H1 (cell line): ENCODE results near the gene SEC24B. TPM values are rescaled to one million over a fixed set of nuclear protein-coding genes. Genes with fewer than 3 reads are reported as not detected.

Experiments
- CTCF ChIA-PET: fragments of 300-600 bp; sonication (Branson Sonifier 250); formaldehyde crosslinking; loops from one replicate; lab custom pipeline; 2021; ENCODE audit not compliant: partially characterized antibody; lab: Charles Lee
- POLR2A ChIA-PET: fragments of 300-600 bp; sonication (Branson Sonifier 250); formaldehyde crosslinking; loops from one replicate; lab custom pipeline; 2021; ENCODE audit warnings: inconsistent platforms; ENCODE audit not compliant: partially characterized antibody; lab: Charles Lee
- DNase-seq, 2 experiments: peaks; one replicate each; pipeline versions ENCODE4 v3.0.0 to v3.0.0-alpha.2; 2010 to 2022; ENCODE audit warnings: low spot score in 2 of 2, low read depth in 1 of 2, mixed read lengths in 1 of 2
- FAIRE-seq: peaks from 2 replicates; lab custom pipeline; 2011; peaks lifted over from hg19 to GRCh38; lab: Jason Lieb, UNC
- H2AFZ ChIP-seq: 2 replicates; pipeline ENCODE4 v1.8.1; 2012; ENCODE audit warnings: low read length, inconsistent platforms
- H2AK5ac ChIP-seq: 2 replicates; pipeline ENCODE4 v1.6.1; 2013; ENCODE audit warnings: low read depth, low read length
- H2BK120ac ChIP-seq: replicated peaks from 2 replicates; pipeline ENCODE3; 2013; ENCODE audit warnings: low read depth, low read length, inconsistent platforms
- H2BK12ac ChIP-seq: 2 replicates; pipeline ENCODE4 v1.6.1; 2013; ENCODE audit warnings: low read depth, low read length
- H2BK15ac ChIP-seq: 2 replicates; pipeline ENCODE4 v1.6.1; 2013; ENCODE audit warnings: low read length
- H2BK20ac ChIP-seq: 2 replicates; pipeline ENCODE4 v1.6.1; 2013; ENCODE audit warnings: low read length
- H2BK5ac ChIP-seq: 2 replicates; pipeline ENCODE4 v1.6.1; 2013; ENCODE audit warnings: low read depth, low read length
- H3K14ac ChIP-seq: 2 replicates; pipeline ENCODE4 v1.6.1; 2013; ENCODE audit warnings: inconsistent platforms; ENCODE audit not compliant: insufficient read length
- H3K18ac ChIP-seq: 2 replicates; pipeline ENCODE4 v1.6.1; 2013; ENCODE audit warnings: low read length; ENCODE audit errors: extremely low read depth
- H3K23ac ChIP-seq: 2 replicates; pipeline ENCODE4 v1.6.1; 2013; ENCODE audit warnings: inconsistent platforms; ENCODE audit not compliant: insufficient read length
- H3K23me2 ChIP-seq: 2 replicates; pipeline ENCODE4 v1.6.1; 2013; ENCODE audit warnings: low read depth, low read length
- H3K27ac ChIP-seq: 2 replicates; pipeline ENCODE4 v1.6.1; 2011; ENCODE audit warnings: low read depth, low read length, inconsistent platforms
- H3K27me3 ChIP-seq, 4 experiments: replicated peaks in 1 of 4; 1 replicate in 1 of 4; 2 replicates in 3 of 4; pipeline versions ENCODE4 v1.6.1 to v1.8.1; 2011 to 2013; ENCODE audit warnings: low read length in 3 of 4, mild to moderate bottlenecking in 3 of 4, inconsistent platforms in 2 of 4, mixed read lengths in 2 of 4, moderate library complexity in 1 of 4; ENCODE audit not compliant: control insufficient read depth in 3 of 4, insufficient read depth in 3 of 4; ENCODE audit errors: extremely low read depth in 1 of 4
- H3K36me3 ChIP-seq, 4 experiments: 2 replicates each; pipeline versions ENCODE4 v1.6.1 to v1.8.1; 2011 to 2013; ENCODE audit warnings: mild to moderate bottlenecking in 4 of 4, low read length in 3 of 4, moderate library complexity in 2 of 4, control low read depth in 1 of 4, inconsistent platforms in 1 of 4; ENCODE audit not compliant: insufficient read depth in 4 of 4, control insufficient read depth in 2 of 4
- H3K4ac ChIP-seq: replicated peaks from 2 replicates; pipeline ENCODE3; 2013; ENCODE audit warnings: low read length, low read depth, mixed read lengths, inconsistent platforms; ENCODE audit not compliant: insufficient read length
- H3K4me1 ChIP-seq, 4 experiments: replicated peaks in 1 of 4; 1 replicate in 1 of 4; 2 replicates in 3 of 4; pipeline versions ENCODE4 v1.6.1 to v1.8.1; 2011 to 2013; ENCODE audit warnings: low read length in 3 of 4, inconsistent platforms in 2 of 4, mixed read lengths in 1 of 4; ENCODE audit not compliant: insufficient read depth in 4 of 4, control insufficient read depth in 3 of 4
- H3K4me2 ChIP-seq, 2 experiments: 2 replicates each; pipeline versions ENCODE4 v1.6.1 to v1.8.1; 2011 to 2013; ENCODE audit warnings: low read depth in 2 of 2, low read length in 2 of 2, control low read depth in 1 of 2, inconsistent platforms in 1 of 2, mild to moderate bottlenecking in 1 of 2; ENCODE audit not compliant: insufficient read depth in 1 of 2
- H3K4me3 ChIP-seq, 4 experiments: fragments of 200-600, 300-600 bp in 1 of 4; sonication (generic), shearing (Covaris generic), sonication (Bioruptor Twin) in 1 of 4; 2 replicates each; pipeline versions ENCODE4 v1.5.1 to v1.8.1; 2011 to 2016; ENCODE audit warnings: low read length in 4 of 4, low read depth in 3 of 4, control low read depth in 2 of 4, inconsistent platforms in 2 of 4, mild to moderate bottlenecking in 2 of 4, mixed read lengths in 1 of 4, moderate library complexity in 1 of 4; ENCODE audit not compliant: insufficient read depth in 2 of 4; ENCODE audit errors: extremely low read depth in 1 of 4
- H3K56ac ChIP-seq: replicated peaks from 2 replicates; pipeline ENCODE3; 2013; ENCODE audit warnings: low read depth, mild to moderate bottlenecking, mixed read lengths, low read length, inconsistent platforms; ENCODE audit not compliant: insufficient read length
- H3K79me1 ChIP-seq: 2 replicates; pipeline ENCODE4 v1.6.1; 2013; ENCODE audit warnings: low read depth, low read length, control low read depth
- H3K79me2 ChIP-seq, 2 experiments: 2 replicates each; pipeline versions ENCODE4 v1.6.1 to v1.8.1; 2012 to 2013; ENCODE audit warnings: low read length in 2 of 2, mild to moderate bottlenecking in 2 of 2, inconsistent platforms in 1 of 2; ENCODE audit not compliant: insufficient read depth in 2 of 2, control insufficient read depth in 1 of 2
- H3K9ac ChIP-seq, 4 experiments: replicated peaks in 1 of 4; 1 replicate in 1 of 4; 2 replicates in 3 of 4; pipeline versions ENCODE4 v1.6.1 to v1.8.1; 2011 to 2013; ENCODE audit warnings: low read depth in 3 of 4, low read length in 3 of 4, control low read depth in 2 of 4, mild to moderate bottlenecking in 2 of 4, moderate library complexity in 2 of 4, inconsistent platforms in 1 of 4; ENCODE audit errors: extremely low read depth in 1 of 4
- H3K9me3 ChIP-seq, 2 experiments: 2 replicates each; pipeline versions ENCODE4 v1.6.1 to v1.8.1; 2012 to 2013; ENCODE audit warnings: mild to moderate bottlenecking in 2 of 2, moderate library complexity in 2 of 2, control low read depth in 1 of 2, inconsistent platforms in 1 of 2, low read depth in 1 of 2, low read length in 1 of 2, mixed read lengths in 1 of 2; ENCODE audit not compliant: insufficient read depth in 2 of 2
- H4K20me1 ChIP-seq, 2 experiments: replicated peaks in 1 of 2; 2 replicates each; pipeline versions ENCODE3 to v1.8.1; 2011 to 2013; ENCODE audit warnings: inconsistent platforms in 2 of 2, low read length in 2 of 2, mild to moderate bottlenecking in 1 of 2; ENCODE audit not compliant: insufficient read depth in 2 of 2, control insufficient read depth in 1 of 2
- H4K5ac ChIP-seq: 2 replicates; pipeline ENCODE4 v1.6.1; 2013; ENCODE audit warnings: low read length, low read depth, mixed read lengths, inconsistent platforms; ENCODE audit not compliant: insufficient read length
- H4K8ac ChIP-seq: 2 replicates; pipeline ENCODE4 v1.8.0; 2013; ENCODE audit warnings: mild to moderate bottlenecking, moderate library complexity, low read length, inconsistent platforms; ENCODE audit not compliant: insufficient read depth; ENCODE audit errors: extremely low read depth
- H4K91ac ChIP-seq: replicated peaks from 2 replicates; pipeline ENCODE3; 2013; ENCODE audit warnings: low read length, mixed read lengths, inconsistent platforms; ENCODE audit not compliant: insufficient read length
- GABPA ChIP-seq: IDR thresholded peaks from 2 replicates; pipeline ENCODE4 v1.6.1; 2011; ENCODE audit warnings: mild to moderate bottlenecking, low read length, moderate library complexity, borderline replicate concordance; ENCODE audit not compliant: insufficient read depth
- RXRA ChIP-seq: IDR thresholded peaks from 2 replicates; pipeline ENCODE4 v1.6.1; 2011; ENCODE audit warnings: low read depth, mild to moderate bottlenecking, low read length, moderate library complexity; ENCODE audit not compliant: insufficient read depth
- WGBS, 2 experiments: shearing (Covaris generic) in 1 of 2; methylation state at CpG; one replicate each; pipeline versions ENCODE4 v1.1.6 to v1.1.7; 2013 to 2015; ENCODE audit warnings: low lambda C conversion rate in 2 of 2, mixed read lengths in 2 of 2, inconsistent platforms in 1 of 2, low coverage in 1 of 2, missing lambda C conversion rate in 1 of 2; ENCODE audit not compliant: insufficient replicate concordance in 2 of 2, insufficient coverage in 1 of 2, insufficient read length in 1 of 2; ENCODE audit errors: extremely low coverage in 1 of 2, missing lambda C conversion rate in 1 of 2; 5-methylcytosine and 5-hydroxymethylcytosine counted together
- polyA plus RNA-seq, 7 experiments: library from polyadenylated mRNA; depleted of rRNA in 3 of 7; stranded (reverse) in 5 of 7; unstranded in 2 of 7; fragments of >200 nt in 5 of 7; fragments of 200-250 nt in 2 of 7; gene quantifications; 1 replicate in 5 of 7; 2 replicates in 1 of 7; 4 replicates in 1 of 7; pipeline versions ENCODE4 v1.2.1 to v1.2.3, GENCODE V29; 2011 to 2013; ENCODE audit warnings: missing spikeins in 2 of 7, mixed read lengths in 2 of 7
- total RNA-seq: library from RNA; stranded (reverse); fragmentation: NEBNext Ultra II Directional; extraction: Animal tissue kit (Norgen Biotek cat#: 25700); gene quantifications from 2 replicates; pipeline ENCODE4 v1.2.1, GENCODE V29; 2021

SEC24B gene
- total and polyA plus RNA-seq, 2 of the 8 experiments (the other 6 are each of a cell fraction or from before 2014, with no cell fraction given) = 25.6 to 30.9 TPM

DNA sequence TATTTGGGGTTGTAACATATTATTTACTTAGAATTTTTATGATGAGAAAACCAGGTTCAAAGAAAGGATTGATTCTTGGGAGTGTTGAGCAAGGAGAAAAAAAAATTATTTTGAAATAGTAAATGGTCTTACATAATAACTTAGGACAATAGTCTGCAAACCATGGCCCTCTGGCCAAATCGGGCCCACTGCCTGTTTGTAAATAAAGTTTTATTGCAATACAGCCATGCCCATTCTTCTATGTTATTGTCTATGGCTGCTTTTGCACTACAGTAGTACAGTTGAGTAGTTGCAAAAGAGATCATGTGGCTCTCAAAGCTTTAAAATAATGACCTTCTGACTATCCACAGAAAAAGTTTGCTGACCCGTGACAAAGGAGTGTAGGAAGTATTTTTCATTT is 63.3 kb downstream of the SEC24B start:
- H2AFZ ChIP-seq = no peak overlapping the region
- no peak overlapping the region for H3K18ac ChIP-seq
- H3K27me3 ChIP-seq = no peaks in the 10 kb centered on the region
- H3K4me2 ChIP-seq = no peak overlapping the region
- no peak overlapping the region for H4K91ac ChIP-seq
- no peak overlapping the region for H4K8ac ChIP-seq
- H3K4ac ChIP-seq = no peak overlapping the region
- H3K4me3 ChIP-seq = no peak overlapping the region
- POLR2A ChIA-PET = no interaction called here
- no peaks in the 10 kb centered on the region for H3K9me3 ChIP-seq
- H3K23me2 ChIP-seq = no peaks in the 10 kb centered on the region
- no peak overlapping the region for H4K5ac ChIP-seq
- no peaks in the 10 kb centered on the region for H3K79me2 ChIP-seq
- no peak overlapping the region for H3K9ac ChIP-seq
- no peak overlapping the region for H2BK15ac ChIP-seq
- no peak overlapping the region for H3K23ac ChIP-seq
- no peak overlapping the region for H2BK20ac ChIP-seq
- H2BK5ac ChIP-seq = no peak overlapping the region
- no peak overlapping the region for H2AK5ac ChIP-seq
- CTCF ChIA-PET = no interaction called here
- H3K4me1 ChIP-seq = no peaks in the 10 kb centered on the region
- DNase-seq = no peak
- peaks cover 7 to 33% (median 17%) of the 10 kb centered on the region in 4 experiments for H3K36me3 ChIP-seq
- H3K79me1 ChIP-seq = no peaks in the 10 kb centered on the region
- H3K56ac ChIP-seq = no peak overlapping the region
- FAIRE-seq = no peak
- no peak overlapping the region for H2BK120ac ChIP-seq
- WGBS, 2 experiments = 95% methylated on average over 2 of the region's 2 CpGs; no CpG with 5 or more reads in 1 of the 2 experiments
- no peak overlapping the region for H3K27ac ChIP-seq
- H4K20me1 ChIP-seq = no peaks in the 10 kb centered on the region
- no peak overlapping the region for H2BK12ac ChIP-seq
- H3K14ac ChIP-seq = no peak overlapping the region
- no peak for TF ChIP-seq RXRA
- no peak for TF ChIP-seq GABPA
